Stomach (tissue), 4 donors: ENCODE data around the gene ABAT.

Experiments used
- CTCF ChIP-seq, 7 experiments: fragments of 450-650 bp in 4 of 7; fragments of 200-600 bp in 3 of 7; sonication (generic) in 3 of 7; IDR thresholded peaks; one replicate each; pipeline ENCODE4 v1.5.1; 2016 to 2019; ENCODE audit warnings: antibody characterized with exemption in 7 of 7, control low read depth in 2 of 7, mild to moderate bottlenecking in 1 of 7
- EP300 ChIP-seq: sonication (generic); formaldehyde crosslinking; IDR thresholded peaks from one replicate; pipeline ENCODE4 v1.6.1; 2017; ENCODE audit warnings: antibody characterized with exemption
- POLR2A ChIP-seq, 4 donors: fragments of 450-650 bp; IDR thresholded peaks; one replicate each; pipeline ENCODE4 v1.6.1; 2016; ENCODE audit warnings: antibody characterized with exemption in 4 of 4, control low read depth in 2 of 4, mild to moderate bottlenecking in 1 of 4, moderate library complexity in 1 of 4
- POLR2AphosphoS5 ChIP-seq, 3 donors: sonication (generic); formaldehyde crosslinking; IDR thresholded peaks; one replicate each; pipeline ENCODE4 v1.6.1; 2016; ENCODE audit warnings: antibody characterized with exemption in 3 of 3

- no peak for TF ChIP-seq CTCF (IDR thresholded peaks at IDR 0.05)
- TF ChIP-seq EP300 = no peak
- TF ChIP-seq POLR2AphosphoS5 (IDR thresholded peaks at IDR 0.05) = no peak
- TF ChIP-seq POLR2A (IDR thresholded peaks at IDR 0.05) = no peak
Measured at GRCh38 chr16:8806272-8806983, 132.0 kb downstream of the ABAT start.
